HUES48 (cell line): ENCODE results near the gene SEMA3B.
A peak's percentile ranks its signal among the peaks of the same experiment; 100 is the strongest.
"Not testable (repeated sequence)": the region's sequence is repeated elsewhere in the genome, so short reads cannot be mapped to it uniquely, and the experiment has no call there.

ENCODE experiments used
- H3K27ac ChIP-seq: one replicate; pipeline ENCODE4 v1.7.0; 2013; ENCODE audit warnings: low read depth, low read length, inconsistent platforms
- H3K27me3 ChIP-seq: 2 replicates; pipeline ENCODE4 v1.6.1; 2013; ENCODE audit warnings: mild to moderate bottlenecking, low read length; ENCODE audit not compliant: control insufficient read depth, insufficient read depth
- H3K36me3 ChIP-seq: 2 replicates; pipeline ENCODE4 v1.6.1; 2013; ENCODE audit warnings: low read length; ENCODE audit not compliant: control insufficient read depth, insufficient read depth
- H3K4me1 ChIP-seq: 2 replicates; pipeline ENCODE4 v1.6.1; 2013; ENCODE audit warnings: mild to moderate bottlenecking, low read length; ENCODE audit not compliant: control insufficient read depth, insufficient read depth
- H3K4me3 ChIP-seq: 2 replicates; pipeline ENCODE4 v1.5.1; 2013; ENCODE audit warnings: mild to moderate bottlenecking, low read depth, low read length
- H3K9ac ChIP-seq: 2 replicates; pipeline ENCODE4 v1.6.1; 2013; ENCODE audit warnings: mild to moderate bottlenecking, low read depth, low read length, moderate library complexity
- H3K9me3 ChIP-seq: 2 replicates; pipeline ENCODE4 v1.6.1; 2013; ENCODE audit warnings: low read length; ENCODE audit not compliant: control insufficient read depth, insufficient read depth

SEMA3B gene

DNA sequence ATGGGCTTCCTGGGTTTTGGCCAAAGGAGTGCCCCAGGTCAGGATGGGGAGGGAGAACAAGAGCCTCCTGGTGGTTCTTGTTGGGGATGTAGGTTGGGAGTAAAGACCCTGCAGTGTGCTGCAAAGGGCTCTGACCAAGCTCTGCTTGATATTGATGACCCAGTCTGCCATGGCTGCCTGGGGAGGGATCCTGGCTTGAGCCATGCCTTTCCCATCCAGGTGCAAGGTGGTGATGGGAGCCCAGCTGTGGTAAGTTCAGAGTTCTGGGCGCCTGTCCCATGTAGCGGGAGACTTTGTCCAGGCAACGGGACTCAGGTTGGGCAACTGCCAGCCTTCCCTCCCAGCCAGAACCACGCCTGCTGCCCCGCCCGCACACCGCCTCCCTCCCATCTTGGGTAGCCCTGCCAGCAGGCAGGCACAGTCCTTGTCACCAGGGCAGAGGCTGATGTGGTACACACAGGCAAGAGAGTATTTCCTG lies 30.4 kb upstream of the SEMA3B start:
- peak overlapping the region; percentile 91 for H3K4me3 ChIP-seq
- H3K27ac ChIP-seq: peak overlapping the region; percentile 72
- peaks cover 2% of the 10 kb centered on the region; the same call in 1 of the 2 replicates for H3K36me3 ChIP-seq
- no peaks in the 10 kb centered on the region for H3K27me3 ChIP-seq
- peaks cover 52% of the 10 kb centered on the region for H3K4me1 ChIP-seq
- no peaks in the 10 kb centered on the region for H3K9me3 ChIP-seq
- H3K9ac ChIP-seq: no peak overlapping the region

DNA sequence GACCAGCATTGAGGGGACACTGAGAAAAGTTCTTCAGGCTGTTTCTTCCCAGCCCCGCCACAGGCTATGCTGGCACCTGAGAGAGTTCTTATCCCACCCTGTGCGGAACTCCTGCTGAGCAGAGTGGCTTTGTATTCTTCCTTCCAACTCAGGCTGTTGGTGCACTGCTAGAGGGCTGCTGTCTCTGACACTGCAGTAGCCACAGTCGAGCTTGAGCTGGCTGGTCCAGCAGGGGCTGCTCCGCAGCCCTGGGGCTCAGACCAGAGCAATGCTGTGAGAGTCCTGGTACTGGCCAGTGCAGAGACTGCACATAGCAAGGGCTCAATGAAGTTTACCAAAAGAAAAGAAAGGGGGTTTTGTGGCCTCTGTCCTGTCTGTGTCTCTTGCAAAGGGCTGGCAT lies 29.3 kb upstream of the SEMA3B start:
- Histone ChIP-seq H3K4me1 (peaks cover 53% of the 10 kb centered on the region), H3K4me3 (no peak overlapping the region), H3K36me3 (peaks cover 4% of the 10 kb centered on the region; the same call in 1 of the 2 replicates), H3K27me3 (no peaks in the 10 kb centered on the region), H3K9ac (no peak overlapping the region), H3K9me3 (no peaks in the 10 kb centered on the region), H3K27ac (peak overlapping the region; percentile 72)

DNA sequence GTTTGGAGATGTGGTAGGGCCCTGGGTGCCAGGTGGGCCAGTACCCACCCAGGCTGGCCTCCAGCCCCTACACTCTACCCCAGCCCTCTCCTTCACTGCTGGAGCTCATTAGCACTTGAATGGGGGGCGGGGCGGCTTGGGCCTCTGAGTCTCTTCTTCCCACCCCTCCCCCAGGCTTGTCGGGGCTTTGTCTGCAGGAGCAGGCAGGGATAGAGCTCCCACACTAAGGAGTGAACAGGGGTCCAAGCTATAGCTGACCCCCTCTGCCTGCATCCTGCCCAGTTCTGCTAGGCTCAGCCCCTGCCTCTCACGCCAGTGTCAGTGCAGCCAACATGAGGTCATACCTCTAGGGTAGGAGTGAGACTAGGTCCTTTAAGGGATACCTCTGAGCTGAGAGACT lies 27.8 kb upstream of the SEMA3B start:
- Histone ChIP-seq H3K36me3 (peaks cover 4% of the 10 kb centered on the region; the same call in 1 of the 2 replicates), H3K27ac (peak overlapping the region; percentile 99), H3K4me1 (peaks cover 63% of the 10 kb centered on the region), H3K4me3 (peak overlapping the region; percentile 60), H3K9me3 (no peaks in the 10 kb centered on the region), H3K27me3 (no peaks in the 10 kb centered on the region), H3K9ac (peak overlapping the region; percentile 64; the same call in 1 of the 2 replicates)

GRCh38 chr3:50241713-50242380 lies 27.1 kb upstream of the SEMA3B start:
- peak overlapping the region; percentile 99 for H3K27ac ChIP-seq
- no peaks in the 10 kb centered on the region for H3K9me3 ChIP-seq
- H3K27me3 ChIP-seq: no peaks in the 10 kb centered on the region
- H3K4me1 ChIP-seq: peaks cover 69% of the 10 kb centered on the region
- H3K9ac ChIP-seq: peak overlapping the region; percentile 64; the same call in 1 of the 2 replicates
- peak overlapping the region; percentile 60 for H3K4me3 ChIP-seq
- H3K36me3 ChIP-seq: peaks cover 4% of the 10 kb centered on the region; the same call in 1 of the 2 replicates

DNA sequence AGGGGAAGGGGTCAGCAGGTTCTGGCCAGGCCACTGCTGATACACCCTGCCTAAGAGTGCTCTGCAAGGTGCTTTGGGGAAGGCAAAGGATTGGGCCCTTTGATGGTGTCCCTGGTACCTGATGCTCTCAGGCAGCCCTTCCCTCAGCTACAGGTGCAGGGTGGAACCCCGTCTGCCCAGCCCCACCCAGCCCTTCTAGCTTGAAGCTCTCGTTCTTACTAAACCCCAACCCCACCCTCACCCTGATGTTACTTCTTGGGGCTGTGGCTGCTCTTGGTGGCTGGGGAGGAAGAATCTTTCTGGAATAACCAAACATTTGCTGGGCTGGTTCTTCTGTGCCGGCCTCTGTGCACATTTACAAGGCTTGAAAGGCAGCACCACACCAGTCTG lies 26.6 kb upstream of the SEMA3B start:
- Histone ChIP-seq H3K36me3 (peaks cover 6% of the 10 kb centered on the region), H3K4me3 (no peak overlapping the region), H3K9me3 (no peaks in the 10 kb centered on the region), H3K27me3 (no peaks in the 10 kb centered on the region), H3K27ac (peak overlapping the region; percentile 99), H3K4me1 (peaks cover 72% of the 10 kb centered on the region), H3K9ac (no peak overlapping the region)

DNA sequence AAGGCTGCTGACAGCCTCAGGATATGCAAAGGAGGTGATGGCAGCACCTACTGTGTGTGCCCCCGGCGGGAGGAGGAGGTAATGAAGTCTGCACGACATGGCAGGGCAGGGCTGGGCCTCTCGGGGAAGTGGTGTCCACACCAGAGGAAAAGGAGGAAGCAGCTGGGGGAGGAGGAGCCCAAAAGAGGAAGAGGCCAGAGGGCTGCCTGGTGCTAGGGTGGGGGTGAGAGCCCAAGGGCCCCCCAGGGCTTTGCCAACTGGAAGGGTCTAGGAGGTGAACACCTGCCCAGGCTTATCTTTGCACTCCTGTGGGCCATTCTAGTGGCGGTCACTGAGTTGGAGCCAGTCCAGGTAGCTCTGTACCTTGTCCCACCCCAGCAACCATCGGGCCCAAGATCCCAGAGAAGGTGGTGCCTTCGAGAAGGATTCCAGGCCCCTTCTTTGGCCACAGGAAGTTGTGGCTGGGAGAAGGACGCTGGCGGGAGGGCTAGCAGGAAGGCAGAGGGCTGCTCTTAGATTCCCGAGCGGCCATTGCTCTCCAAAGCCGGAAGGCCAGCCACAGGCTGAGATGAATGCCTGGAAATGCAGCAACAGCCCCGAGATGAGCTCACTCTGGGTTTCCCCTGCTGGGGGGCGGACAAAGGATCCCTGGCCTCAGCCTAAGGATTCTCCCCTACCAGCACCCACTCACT lies 25.9 kb upstream of the SEMA3B start:
- Histone ChIP-seq H3K4me1 (peaks cover 68% of the 10 kb centered on the region), H3K36me3 (peaks cover 9% of the 10 kb centered on the region), H3K9ac (no peak overlapping the region), H3K4me3 (no peak overlapping the region), H3K27me3 (no peaks in the 10 kb centered on the region), H3K9me3 (no peaks in the 10 kb centered on the region), H3K27ac (peak overlapping the region; percentile 99)

GRCh38 chr3:50243543-50243895 lies 25.4 kb upstream of the SEMA3B start:
- peak overlapping the region; percentile 76 for H3K27ac ChIP-seq
- peaks cover 68% of the 10 kb centered on the region for H3K4me1 ChIP-seq
- no peaks in the 10 kb centered on the region for H3K9me3 ChIP-seq
- no peak overlapping the region for H3K9ac ChIP-seq
- no peak overlapping the region for H3K4me3 ChIP-seq
- H3K36me3 ChIP-seq: peaks cover 9% of the 10 kb centered on the region
- no peaks in the 10 kb centered on the region for H3K27me3 ChIP-seq

- not testable (repeated sequence) for H3K27me3 ChIP-seq, H3K9me3 ChIP-seq, H3K4me3 ChIP-seq, H3K36me3 ChIP-seq, H3K9ac ChIP-seq
- H3K4me1 ChIP-seq: peaks cover 55% of the 10 kb centered on the region
- H3K27ac ChIP-seq: peak overlapping the region; percentile 95
Measured at GRCh38 chr3:50244813-50245212, 24.1 kb upstream of the SEMA3B start.

DNA sequence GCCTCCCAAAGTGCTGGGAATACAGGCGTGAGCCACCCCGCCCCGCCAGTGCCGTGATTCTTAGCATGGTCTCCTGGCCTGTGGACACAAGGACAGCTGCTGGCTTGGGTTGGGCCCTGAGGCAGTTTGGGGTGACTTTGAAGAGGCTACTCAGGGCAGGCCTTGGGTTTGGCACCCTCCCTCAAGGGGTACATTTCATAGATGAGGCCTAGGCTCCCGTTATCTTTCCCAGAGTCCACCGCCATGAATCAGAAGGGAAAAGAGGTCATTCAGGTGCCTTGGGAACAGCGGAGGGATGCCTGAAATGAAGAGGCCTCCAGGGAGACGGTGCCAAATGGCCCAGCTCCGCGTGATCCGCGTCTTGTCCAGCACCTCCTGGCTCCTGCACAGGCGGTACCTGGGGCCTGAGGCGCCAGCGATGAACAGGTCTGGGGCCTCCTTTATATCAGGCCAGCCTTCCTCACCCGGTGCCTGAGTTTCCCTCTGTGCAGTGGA lies 23.6 kb upstream of the SEMA3B start:
- Histone ChIP-seq H3K4me3 (peak overlapping the region; percentile 31; the same call in 1 of the 2 replicates), H3K36me3 (peaks cover 9% of the 10 kb centered on the region), H3K4me1 (peaks cover 52% of the 10 kb centered on the region), H3K9ac (peak overlapping the region; percentile 28; the same call in 1 of the 2 replicates), H3K27me3 (no peaks in the 10 kb centered on the region), H3K27ac (peak overlapping the region; percentile 95), H3K9me3 (no peaks in the 10 kb centered on the region)

DNA sequence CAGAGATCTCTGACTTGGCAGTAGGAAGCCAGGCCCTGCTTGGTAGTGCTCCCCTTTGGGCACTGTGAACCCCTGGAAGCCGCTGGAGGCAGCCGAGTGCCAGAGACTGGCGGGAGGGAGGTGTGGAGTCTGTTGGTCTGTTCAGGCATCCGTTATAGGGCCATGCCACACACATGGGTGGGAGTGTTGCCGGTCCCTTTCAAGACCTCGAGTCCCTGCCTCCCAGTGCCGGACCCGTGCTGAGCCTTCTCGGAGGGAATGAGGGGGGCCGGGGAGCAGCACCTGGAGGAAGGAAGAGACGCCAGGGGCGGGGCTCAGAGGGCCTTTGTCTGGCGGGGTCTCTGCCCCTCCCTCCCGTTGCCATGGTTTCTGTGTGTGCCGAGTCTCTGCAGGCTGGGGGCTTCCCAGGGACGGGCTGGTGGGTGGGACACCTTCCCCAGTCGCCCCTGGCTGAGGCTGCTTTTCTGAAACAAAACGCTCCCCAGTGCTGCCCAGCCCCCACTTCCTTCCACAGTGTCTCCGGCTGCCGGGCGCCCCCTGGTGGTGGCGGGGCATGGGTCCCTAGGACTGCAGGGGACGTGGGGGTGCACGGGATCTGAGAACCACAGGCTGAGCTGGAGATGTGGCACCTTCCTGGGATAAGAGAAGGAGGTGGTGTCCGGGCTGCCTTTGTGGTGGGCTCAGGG lies 23.0 kb upstream of the SEMA3B start:
- peak overlapping the region; percentile 95 for H3K27ac ChIP-seq
- no peaks in the 10 kb centered on the region for H3K27me3 ChIP-seq
- peaks cover 9% of the 10 kb centered on the region for H3K36me3 ChIP-seq
- H3K4me3 ChIP-seq: peak overlapping the region; percentile 31
- peaks cover 48% of the 10 kb centered on the region for H3K4me1 ChIP-seq
- H3K9ac ChIP-seq: peak overlapping the region; percentile 46; the same call in 1 of the 2 replicates
- no peaks in the 10 kb centered on the region for H3K9me3 ChIP-seq
